Measurements from ENCODE around the gene IQCM.

The IQCM gene

GRCh38 chr4:149701435-149702156 is 114.0 kb downstream of the IQCM start:
- TF ChIP-seq SPI1 (IDR thresholded peaks at IDR 0.05; ENCODE audit: borderline replicate concordance, low read depth) (no peak), GABPA (IDR thresholded peaks at IDR 0.05; ENCODE audit: low read depth) (no peak), POLR2AphosphoS5 (IDR thresholded peaks at IDR 0.05; ENCODE audit: low read depth) (no peak)
- H3K27me3 ChIP-seq (ENCODE audit: insufficient read depth, poor library complexity, severe bottlenecking) = no peaks in the 10 kb centered on the region

DNA sequence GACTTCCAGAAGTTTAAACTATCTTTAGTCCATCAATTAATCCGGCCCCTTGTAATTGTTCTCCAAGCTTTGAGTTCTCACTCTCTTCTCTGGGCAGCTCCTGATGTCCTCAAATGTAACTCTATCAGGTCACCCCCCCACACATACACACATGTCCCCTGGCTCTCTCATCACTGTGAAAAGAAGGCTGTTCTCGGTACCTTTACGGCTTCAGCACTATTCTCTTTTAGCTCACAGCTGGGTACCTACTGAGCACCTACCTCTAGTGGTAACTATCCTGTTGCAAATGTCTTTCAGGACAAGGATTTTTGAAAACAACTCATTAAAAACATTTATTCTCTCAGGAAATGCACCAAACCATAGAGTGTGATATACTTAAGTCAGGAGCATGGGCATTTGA is 115.4 kb downstream of the IQCM start:
- Histone ChIP-seq H3K27ac (replicated peaks) (no peak overlapping the region), H3K27me3 (ENCODE audit: insufficient read depth, poor library complexity, severe bottlenecking) (no peaks in the 10 kb centered on the region), H3K4me3 (replicated peaks; ENCODE audit: insufficient read depth, low read length) (no peak overlapping the region)
- DNase-seq (ENCODE audit: low read depth in 1 of 2, low spot score in 1 of 2) = no peak
- TF ChIP-seq GABPA (IDR thresholded peaks at IDR 0.05; ENCODE audit: low read depth) (no peak), SPI1 (IDR thresholded peaks at IDR 0.05; ENCODE audit: borderline replicate concordance, low read depth) (no peak), POLR2AphosphoS5 (IDR thresholded peaks at IDR 0.05; ENCODE audit: low read depth) (no peak)
- TF ChIP-seq, protein P1, sequence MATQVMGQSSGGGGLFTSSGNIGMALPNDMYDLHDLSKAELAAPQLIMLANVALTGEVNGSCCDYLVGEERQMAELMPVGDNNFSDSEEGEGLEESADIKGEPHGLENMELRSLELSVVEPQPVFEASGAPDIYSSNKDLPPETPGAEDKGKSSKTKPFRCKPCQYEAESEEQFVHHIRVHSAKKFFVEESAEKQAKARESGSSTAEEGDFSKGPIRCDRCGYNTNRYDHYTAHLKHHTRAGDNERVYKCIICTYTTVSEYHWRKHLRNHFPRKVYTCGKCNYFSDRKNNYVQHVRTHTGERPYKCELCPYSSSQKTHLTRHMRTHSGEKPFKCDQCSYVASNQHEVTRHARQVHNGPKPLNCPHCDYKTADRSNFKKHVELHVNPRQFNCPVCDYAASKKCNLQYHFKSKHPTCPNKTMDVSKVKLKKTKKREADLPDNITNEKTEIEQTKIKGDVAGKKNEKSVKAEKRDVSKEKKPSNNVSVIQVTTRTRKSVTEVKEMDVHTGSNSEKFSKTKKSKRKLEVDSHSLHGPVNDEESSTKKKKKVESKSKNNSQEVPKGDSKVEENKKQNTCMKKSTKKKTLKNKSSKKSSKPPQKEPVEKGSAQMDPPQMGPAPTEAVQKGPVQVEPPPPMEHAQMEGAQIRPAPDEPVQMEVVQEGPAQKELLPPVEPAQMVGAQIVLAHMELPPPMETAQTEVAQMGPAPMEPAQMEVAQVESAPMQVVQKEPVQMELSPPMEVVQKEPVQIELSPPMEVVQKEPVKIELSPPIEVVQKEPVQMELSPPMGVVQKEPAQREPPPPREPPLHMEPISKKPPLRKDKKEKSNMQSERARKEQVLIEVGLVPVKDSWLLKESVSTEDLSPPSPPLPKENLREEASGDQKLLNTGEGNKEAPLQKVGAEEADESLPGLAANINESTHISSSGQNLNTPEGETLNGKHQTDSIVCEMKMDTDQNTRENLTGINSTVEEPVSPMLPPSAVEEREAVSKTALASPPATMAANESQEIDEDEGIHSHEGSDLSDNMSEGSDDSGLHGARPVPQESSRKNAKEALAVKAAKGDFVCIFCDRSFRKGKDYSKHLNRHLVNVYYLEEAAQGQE (IDR thresholded peaks at IDR 0.05; ENCODE audit: insufficient replicate concordance, low read depth) = no peak
- TF ChIP-seq, protein P2, sequence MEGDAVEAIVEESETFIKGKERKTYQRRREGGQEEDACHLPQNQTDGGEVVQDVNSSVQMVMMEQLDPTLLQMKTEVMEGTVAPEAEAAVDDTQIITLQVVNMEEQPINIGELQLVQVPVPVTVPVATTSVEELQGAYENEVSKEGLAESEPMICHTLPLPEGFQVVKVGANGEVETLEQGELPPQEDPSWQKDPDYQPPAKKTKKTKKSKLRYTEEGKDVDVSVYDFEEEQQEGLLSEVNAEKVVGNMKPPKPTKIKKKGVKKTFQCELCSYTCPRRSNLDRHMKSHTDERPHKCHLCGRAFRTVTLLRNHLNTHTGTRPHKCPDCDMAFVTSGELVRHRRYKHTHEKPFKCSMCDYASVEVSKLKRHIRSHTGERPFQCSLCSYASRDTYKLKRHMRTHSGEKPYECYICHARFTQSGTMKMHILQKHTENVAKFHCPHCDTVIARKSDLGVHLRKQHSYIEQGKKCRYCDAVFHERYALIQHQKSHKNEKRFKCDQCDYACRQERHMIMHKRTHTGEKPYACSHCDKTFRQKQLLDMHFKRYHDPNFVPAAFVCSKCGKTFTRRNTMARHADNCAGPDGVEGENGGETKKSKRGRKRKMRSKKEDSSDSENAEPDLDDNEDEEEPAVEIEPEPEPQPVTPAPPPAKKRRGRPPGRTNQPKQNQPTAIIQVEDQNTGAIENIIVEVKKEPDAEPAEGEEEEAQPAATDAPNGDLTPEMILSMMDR (IDR thresholded peaks at IDR 0.05; ENCODE audit: insufficient read depth, low read length) = no peak

More at GRCh38 chr4:149701435-149702156, 114.0 kb downstream of the IQCM start:
- DNase-seq (ENCODE audit: low read depth in 1 of 2, low spot score in 1 of 2) = no peak
- Histone ChIP-seq H3K27ac (replicated peaks) (no peak overlapping the region), H3K4me3 (replicated peaks; ENCODE audit: insufficient read depth, low read length) (no peak overlapping the region)

DNA sequence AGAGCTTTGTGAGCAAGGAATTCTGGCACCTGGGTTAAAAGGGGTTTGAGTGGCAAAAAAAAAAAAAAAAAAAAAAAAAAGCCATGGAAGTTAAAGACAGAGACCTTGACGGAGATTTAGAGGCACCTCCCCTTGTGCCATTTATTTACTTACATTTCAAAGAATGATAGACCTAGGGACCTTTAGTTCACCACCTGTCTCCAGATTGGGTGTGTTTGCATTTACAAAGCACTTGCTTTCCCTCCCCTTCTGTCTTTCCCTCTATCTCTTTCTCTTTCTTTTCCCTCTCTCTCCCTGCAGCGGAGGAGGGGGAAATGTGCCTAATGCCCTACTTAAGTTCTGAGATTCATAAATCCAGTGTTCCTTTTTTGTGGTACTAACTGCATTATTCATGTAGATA is 116.0 kb downstream of the IQCM start:
- Histone ChIP-seq H3K27ac (replicated peaks) (no peak overlapping the region), H3K4me3 (replicated peaks; ENCODE audit: insufficient read depth, low read length) (no peak overlapping the region), H3K27me3 (ENCODE audit: insufficient read depth, poor library complexity, severe bottlenecking) (no peaks in the 10 kb centered on the region)
- no peak for TF ChIP-seq POLR2AphosphoS5 (IDR thresholded peaks at IDR 0.05; ENCODE audit: low read depth)
- TF ChIP-seq GABPA (IDR thresholded peaks at IDR 0.05; ENCODE audit: low read depth) = no peak
- TF ChIP-seq SPI1 (IDR thresholded peaks at IDR 0.05; ENCODE audit: borderline replicate concordance, low read depth) = no peak
- TF ChIP-seq, protein P1 (IDR thresholded peaks at IDR 0.05; ENCODE audit: insufficient replicate concordance, low read depth) = no peak
- TF ChIP-seq, protein P2 (IDR thresholded peaks at IDR 0.05; ENCODE audit: insufficient read depth, low read length) = no peak
- no peak for DNase-seq (ENCODE audit: low read depth in 1 of 2, low spot score in 1 of 2)

GRCh38 chr4:149690726-149691125 is 124.9 kb downstream of the IQCM start:
- Histone ChIP-seq H3K27me3 (ENCODE audit: insufficient read depth, poor library complexity, severe bottlenecking) (no peaks in the 10 kb centered on the region), H3K27ac (replicated peaks) (no peak overlapping the region), H3K4me3 (replicated peaks; ENCODE audit: insufficient read depth, low read length) (no peak overlapping the region)
- no peak for TF ChIP-seq GABPA (IDR thresholded peaks at IDR 0.05; ENCODE audit: low read depth)
- TF ChIP-seq POLR2AphosphoS5 (IDR thresholded peaks at IDR 0.05; ENCODE audit: low read depth) = no peak
- TF ChIP-seq, protein P1 (IDR thresholded peaks at IDR 0.05; ENCODE audit: insufficient replicate concordance, low read depth) = no peak
- TF ChIP-seq, protein P2 (IDR thresholded peaks at IDR 0.05; ENCODE audit: insufficient read depth, low read length) = no peak
- no peak for DNase-seq (ENCODE audit: low read depth in 1 of 2, low spot score in 1 of 2)

All from HL-60 (cell line).